HG03342 (cell line): ENCODE results near the gene ZNF189.

ENCODE experiments used
- ATAC-seq: cut with Tn5 transposase; IDR thresholded peaks from one replicate; pipeline ENCODE4 v1.9.1; 2021; ENCODE audit warnings: mild to moderate bottlenecking, moderate library complexity; ENCODE audit not compliant: unreplicated experiment

Gene ZNF189

DNA sequence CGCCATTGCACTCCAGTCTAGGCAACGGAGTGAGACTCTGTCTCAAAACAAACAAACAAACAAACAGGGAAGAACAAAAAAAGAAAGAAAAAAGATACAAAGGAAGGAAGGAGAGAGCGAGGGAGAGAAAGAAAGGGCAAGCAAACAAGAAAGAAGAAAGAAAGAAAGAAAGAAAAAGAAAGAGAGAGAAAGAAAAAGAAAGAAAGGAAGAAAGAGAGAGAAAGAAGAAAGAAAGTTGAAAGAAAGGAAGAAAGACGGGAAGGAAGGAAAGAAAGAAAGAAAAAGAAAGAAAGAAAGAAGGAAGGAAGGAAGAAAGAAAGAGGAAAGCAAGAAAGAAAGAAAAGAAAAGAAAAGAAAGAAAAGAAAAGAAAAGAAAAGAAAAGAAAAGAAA lies 50.0 kb downstream of the ZNF189 start:
- no peak for ATAC-seq

DNA sequence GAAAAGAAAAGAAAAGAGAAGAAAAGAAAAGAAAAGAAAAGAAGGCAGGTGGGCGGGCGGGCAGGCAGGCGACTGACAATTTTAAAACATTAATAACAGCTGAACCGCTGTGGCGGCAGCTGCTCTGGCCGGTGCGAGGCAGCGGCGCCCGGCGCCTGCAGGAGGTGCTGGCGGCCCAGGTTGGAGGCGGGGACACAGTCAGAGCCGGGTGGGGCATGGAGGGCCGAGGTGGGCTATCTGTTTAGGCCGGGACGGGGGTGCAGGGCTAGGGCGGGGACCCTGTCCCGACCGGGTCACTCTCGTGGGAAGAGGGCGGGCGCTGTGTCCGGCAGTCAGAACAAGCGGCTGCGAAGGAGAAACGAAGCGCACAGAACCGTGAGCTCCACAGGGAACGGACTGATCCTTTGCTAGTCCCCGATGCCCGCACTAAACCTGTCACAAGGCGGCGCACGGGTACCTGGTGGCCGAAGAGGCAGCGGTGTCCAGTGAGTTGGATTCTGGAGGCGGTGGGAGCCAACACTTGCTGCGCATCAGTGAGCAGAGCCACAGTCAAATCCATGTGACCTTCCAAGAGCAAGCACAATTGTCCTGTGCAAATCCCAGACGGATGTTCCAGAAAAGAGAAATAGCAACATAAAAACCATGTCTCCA lies 50.5 kb downstream of the ZNF189 start:
- peak; percentile 97 for ATAC-seq

DNA sequence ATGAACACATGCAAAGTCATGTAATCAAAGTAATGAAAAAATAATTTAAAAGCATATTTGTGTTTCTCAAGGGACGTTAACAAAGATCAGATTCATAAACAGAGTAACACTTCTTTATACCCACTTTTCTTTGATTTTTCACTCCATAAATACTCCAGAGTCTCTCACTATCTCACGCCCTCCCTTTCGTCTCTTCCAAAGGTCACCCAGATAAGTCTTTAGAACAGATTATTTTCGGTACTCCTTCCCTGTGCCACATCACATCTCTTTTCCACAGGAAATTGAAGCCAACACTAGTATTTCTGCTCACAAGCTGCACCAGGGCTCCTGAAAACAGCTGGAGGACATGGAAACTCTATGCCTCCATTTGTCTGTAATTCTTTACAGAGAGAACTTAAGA lies 52.3 kb downstream of the ZNF189 start:
- ATAC-seq = no peak

DNA sequence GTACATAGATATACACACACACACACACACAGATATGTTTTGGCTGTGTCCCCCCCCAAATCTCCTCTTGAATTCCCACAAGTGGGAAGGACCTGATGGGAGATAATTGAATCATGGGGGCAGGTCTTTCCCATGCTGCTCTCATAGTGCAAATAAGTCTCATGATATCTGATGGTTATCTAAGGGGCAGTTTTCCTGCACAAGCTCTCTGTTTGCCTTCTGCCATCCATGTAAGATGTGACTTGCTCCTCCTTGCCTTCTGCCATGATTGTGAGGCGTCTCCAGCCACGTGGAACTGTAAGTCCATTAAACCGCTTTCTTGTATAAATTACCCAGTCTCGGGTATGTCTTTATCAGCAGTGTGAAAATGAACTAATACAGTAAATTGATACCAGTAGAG lies 52.8 kb downstream of the ZNF189 start:
- no peak for ATAC-seq

- ATAC-seq = no peak
Observed at GRCh38 chr9:101453776-101454570, 55.3 kb downstream of the ZNF189 start.

GRCh38 chr9:101455656-101456240 lies 57.1 kb downstream of the ZNF189 start:
- ATAC-seq = no peak

DNA sequence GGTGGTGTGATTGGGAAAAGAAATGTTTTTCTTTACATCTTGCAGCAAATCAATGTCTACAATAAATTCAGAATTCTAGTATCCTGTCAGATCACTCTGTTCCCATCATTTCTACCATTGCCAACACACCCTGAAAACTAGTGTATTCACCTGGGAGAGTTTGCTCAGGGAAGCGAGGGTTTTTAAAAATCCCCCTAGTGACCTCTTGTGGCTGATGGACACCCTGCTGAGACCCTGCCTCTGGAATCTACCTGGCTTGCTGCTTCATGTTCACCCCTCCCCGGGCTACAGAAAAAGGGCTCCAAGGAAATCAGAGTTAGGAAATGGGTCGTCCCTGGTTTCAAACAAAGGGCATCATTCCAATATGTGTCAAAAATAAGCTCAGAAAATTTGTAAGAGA lies 58.4 kb downstream of the ZNF189 start:
- no peak for ATAC-seq

DNA sequence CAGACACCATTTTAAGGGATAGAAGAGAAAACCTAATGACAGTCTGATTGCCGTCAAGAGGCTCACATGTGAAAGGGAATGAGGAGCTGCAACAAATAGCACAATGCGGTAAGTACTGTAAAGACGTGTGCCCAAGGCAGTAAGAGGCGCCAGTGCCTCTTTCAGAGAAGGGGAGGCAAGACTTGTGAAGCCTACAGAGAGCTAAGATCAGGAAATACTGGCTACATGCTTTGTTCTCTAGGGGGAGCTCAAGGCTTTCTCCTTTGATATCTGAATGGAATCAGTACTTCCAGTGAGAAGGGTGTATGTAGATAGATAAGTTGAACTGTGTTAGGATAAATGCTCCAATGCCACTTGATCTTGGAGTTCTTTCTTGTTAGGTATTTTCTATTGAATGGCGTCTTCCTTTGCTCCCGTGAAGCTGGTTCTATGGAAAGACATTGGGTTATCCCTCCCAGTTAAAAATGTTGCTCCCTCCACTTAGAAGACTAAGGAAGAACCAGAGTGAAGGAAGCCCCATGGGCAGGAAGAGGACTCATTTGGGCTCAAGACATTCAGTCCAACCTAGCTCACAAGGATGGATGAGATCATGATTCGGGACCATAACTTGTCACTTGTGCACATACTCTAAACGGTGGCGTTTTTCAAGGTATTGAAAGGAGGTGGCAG lies 60.4 kb downstream of the ZNF189 start:
- peak; percentile 79 for ATAC-seq
